ELR (cell line): ENCODE measurements around the gene SMG5.

ENCODE experiments used
- DNase-seq: peaks from one replicate; pipeline ENCODE4 v3.0.0-alpha.2; 2015; ENCODE audit warnings: low read depth

The SMG5 gene

GRCh38 chr1:156279837-156280236, 2.8 kb downstream of the SMG5 start:
- no peak for DNase-seq

- DNase-seq, result no peak
These were observed 5.7 kb downstream of the SMG5 start for GRCh38 chr1:156276966-156277381.

- DNase-seq, result no peak
These were observed 6.1 kb downstream of the SMG5 start for GRCh38 chr1:156276532-156276931.

GRCh38 chr1:156270314-156270713, 12.3 kb downstream of the SMG5 start:
- no peak for DNase-seq

GRCh38 chr1:156268336-156268735, 14.3 kb downstream of the SMG5 start:
- peak; percentile 69 for DNase-seq

GRCh38 chr1:156266051-156266450, 16.6 kb downstream of the SMG5 start:
- no peak for DNase-seq

GRCh38 chr1:156263288-156263655, 19.4 kb downstream of the SMG5 start:
- DNase-seq, result no peak

- DNase-seq, result peak; percentile 90
These were observed 20.0 kb downstream of the SMG5 start for GRCh38 chr1:156262461-156263287.

GRCh38 chr1:156260896-156261295, 21.7 kb downstream of the SMG5 start:
- no peak for DNase-seq

GRCh38 chr1:156259805-156260204, 22.8 kb downstream of the SMG5 start:
- peak; percentile 38 for DNase-seq

- no peak for DNase-seq
These were observed 23.8 kb downstream of the SMG5 start for GRCh38 chr1:156258859-156259258.

GRCh38 chr1:156257711-156258110, 24.9 kb downstream of the SMG5 start:
- DNase-seq, result no peak

GRCh38 chr1:156253634-156254033, 29.0 kb downstream of the SMG5 start:
- DNase-seq, result no peak

GRCh38 chr1:156251527-156251926, 31.1 kb downstream of the SMG5 start:
- no peak for DNase-seq

GRCh38 chr1:156249593-156249992, 33.0 kb downstream of the SMG5 start:
- no peak for DNase-seq

- DNase-seq, result no peak
These were observed 34.3 kb downstream of the SMG5 start for GRCh38 chr1:156248323-156248683.

GRCh38 chr1:156247460-156248322, 34.9 kb downstream of the SMG5 start, which contains the start of gene PAQR6:
TSS of gene PAQR6 (minus strand) at chr1:156248056. CDS start at chr1:156246731, 1,325 bp downstream.
- DNase-seq, result peak; percentile 18

GRCh38 chr1:156246781-156247459, 35.7 kb downstream of the SMG5 start:
- DNase-seq, result peak; percentile 26

GRCh38 chr1:156246241-156246780, 36.3 kb downstream of the SMG5 start:
- DNase-seq, result no peak

GRCh38 chr1:156245451-156246232, 37.0 kb downstream of the SMG5 start:
- peak; percentile 33 for DNase-seq

GRCh38 chr1:156244712-156245111, 37.9 kb downstream of the SMG5 start:
- no peak for DNase-seq
